Ammon's horn (tissue), 1 donor: ENCODE results near the gene FBXW5.

Experiments used
- DNase-seq: peaks from one replicate; pipeline ENCODE4 v3.0.0-alpha.2; 2016; ENCODE audit warnings: low spot score

The FBXW5 gene, protein sequence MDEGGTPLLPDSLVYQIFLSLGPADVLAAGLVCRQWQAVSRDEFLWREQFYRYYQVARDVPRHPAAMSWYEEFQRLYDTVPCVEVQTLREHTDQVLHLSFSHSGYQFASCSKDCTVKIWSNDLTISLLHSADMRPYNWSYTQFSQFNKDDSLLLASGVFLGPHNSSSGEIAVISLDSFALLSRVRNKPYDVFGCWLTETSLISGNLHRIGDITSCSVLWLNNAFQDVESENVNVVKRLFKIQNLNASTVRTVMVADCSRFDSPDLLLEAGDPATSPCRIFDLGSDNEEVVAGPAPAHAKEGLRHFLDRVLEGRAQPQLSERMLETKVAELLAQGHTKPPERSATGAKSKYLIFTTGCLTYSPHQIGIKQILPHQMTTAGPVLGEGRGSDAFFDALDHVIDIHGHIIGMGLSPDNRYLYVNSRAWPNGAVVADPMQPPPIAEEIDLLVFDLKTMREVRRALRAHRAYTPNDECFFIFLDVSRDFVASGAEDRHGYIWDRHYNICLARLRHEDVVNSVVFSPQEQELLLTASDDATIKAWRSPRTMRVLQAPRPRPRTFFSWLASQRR

DNA sequence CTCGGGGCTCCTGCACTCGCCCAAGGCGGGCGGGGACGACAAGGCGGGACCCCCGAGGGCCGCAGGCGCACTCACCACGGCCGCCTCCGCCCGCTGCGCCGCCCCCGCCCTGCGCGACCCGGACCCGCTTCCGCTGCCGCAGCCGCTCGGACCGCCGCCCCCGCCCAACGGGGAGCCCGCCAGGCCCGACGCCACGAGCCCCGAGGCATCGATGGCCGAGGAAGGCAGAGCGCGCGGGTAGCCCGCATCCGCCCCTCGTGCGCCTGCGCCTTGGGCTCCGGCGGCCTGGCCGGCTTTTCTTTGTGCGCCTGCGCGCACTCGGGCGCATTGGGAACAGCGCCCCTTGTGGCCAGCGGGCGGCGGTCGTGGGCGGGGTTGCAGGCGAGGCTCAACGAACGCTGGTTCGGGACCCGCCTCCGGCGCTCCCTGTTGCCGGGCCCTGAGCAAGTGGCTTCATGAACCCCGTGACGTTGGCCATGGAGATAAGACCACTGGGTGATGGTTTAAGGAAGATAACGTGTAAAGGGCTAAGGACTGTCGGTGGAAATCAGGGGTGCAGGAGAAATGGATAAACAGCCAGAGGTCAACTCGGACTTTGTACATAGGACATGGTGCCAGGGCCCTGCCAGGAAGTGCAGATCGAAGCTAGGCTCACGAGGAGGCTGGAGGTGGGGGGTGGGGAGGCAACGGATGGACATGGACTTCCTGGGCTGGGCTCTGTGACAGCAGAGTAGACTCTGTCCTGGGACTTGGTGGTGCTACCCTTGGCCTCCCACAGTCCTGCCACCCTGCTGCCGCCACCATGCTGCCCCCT, at the start of gene FBXW5, which contains the start of gene C8G:
TSS of gene FBXW5 (minus strand) at position 220 of the 814 bp plus-strand sequence. CDS start 655 bp downstream, outside the sequence.
TSS of gene C8G (plus strand) at position 725 of the 814 bp plus-strand sequence. CDS start at position 803, 78 bp downstream.
- peak; percentile 92 for DNase-seq

DNA sequence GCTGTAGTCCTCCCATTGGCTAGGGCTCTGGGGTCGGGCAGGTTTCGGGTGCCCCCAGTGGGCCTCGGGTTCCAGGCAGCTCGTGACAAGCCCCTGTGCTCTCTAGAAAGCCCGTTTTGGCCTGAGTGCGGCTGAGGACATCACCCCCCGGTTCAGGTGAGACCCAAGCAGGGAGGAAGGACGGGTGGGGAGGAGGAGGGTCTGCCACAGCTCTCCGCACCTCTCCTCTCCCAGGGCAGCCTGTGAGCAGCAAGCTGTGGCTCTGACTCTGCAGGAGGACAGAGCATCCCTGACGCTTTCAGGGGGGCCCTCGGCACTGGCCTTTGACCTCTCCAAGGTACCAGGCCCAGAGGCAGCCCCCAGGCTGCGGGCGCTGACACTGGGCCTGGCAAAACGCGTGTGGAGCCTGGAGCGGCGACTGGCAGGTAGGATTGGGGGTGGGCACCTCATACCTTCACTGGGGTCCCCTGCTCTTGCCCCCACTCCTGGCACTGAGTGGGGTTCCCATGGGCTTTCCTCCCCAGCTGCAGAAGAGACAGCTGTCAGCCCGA, 48.4 kb upstream of the FBXW5 start:
- DNase-seq: no peak

DNA sequence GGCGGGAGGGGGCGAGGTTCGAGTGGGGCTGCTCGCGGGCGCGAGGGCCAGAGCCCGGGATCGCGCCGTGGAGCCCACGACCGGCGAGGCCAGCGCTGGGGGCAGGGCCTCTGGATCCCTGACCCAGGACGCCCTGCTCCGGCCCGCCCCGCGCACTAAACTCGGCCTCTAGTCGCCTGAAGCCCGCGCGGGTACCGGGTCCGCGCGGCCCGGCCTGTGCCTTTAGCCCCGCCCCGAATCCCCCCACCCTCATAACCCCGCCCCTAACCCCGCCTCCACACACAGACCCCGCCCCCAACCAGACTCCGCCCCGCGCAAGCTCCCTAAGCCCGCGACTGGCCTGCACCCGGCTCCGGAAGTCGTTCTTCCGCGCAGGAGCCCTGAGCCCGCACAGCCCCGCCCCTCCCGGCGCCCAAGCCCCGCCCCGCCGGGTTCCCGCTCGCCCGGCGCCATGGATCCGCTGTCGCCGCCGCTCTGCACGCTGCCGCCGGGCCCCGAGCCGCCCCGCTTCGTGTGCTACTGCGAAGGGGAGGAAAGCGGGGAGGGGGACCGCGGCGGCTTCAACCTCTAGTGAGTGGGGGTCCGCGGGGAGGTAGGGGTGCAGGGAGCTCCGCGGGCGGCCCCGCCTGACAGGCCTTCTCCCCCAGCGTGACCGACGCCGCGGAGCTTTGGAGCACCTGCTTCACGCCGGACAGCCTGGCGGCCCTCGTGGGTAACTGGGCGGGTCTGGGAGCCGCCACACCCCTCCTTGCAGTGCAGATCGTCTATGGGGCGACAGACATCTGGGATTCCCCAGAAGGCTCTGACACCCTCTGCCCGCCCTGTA, 47.7 kb upstream of the FBXW5 start, which contains the start of gene PAXX:
TSS of gene PAXX (plus strand) at position 430 of the 826 bp plus-strand sequence. CDS start at position 452, 22 bp downstream.
- DNase-seq: peak; percentile 92

DNA sequence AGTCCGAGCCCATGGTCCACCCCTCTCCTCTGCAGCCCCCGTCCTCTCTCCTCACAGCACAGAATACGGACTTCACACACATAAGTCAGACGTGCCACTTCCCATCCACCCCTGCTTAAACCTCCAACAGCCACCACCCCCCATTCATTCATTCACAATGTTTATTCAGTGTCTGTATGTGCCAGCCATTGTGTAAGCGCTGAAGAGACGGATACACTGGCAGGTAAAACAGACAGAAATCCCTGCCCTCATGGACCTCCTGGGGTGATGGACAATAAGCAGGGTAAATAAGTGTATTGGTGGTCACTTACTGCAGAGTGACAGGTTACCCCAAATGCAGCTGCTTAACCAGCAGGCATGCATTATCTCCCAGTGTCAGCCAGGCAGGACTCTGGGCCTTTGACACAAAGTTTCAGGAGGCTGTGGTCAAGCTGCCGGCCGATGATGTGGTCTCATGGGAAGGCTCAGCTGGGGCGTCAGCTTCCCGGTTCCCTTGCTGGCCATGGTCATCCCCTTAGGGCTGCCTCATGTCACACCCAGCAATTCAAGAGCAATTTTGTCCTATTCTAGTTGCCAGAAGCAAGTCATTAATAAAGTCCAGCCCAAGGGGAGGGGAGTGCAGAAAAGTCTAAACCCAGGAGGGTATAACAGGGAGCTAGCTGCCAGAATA, 45.8 kb upstream of the FBXW5 start:
- no peak for DNase-seq

DNA sequence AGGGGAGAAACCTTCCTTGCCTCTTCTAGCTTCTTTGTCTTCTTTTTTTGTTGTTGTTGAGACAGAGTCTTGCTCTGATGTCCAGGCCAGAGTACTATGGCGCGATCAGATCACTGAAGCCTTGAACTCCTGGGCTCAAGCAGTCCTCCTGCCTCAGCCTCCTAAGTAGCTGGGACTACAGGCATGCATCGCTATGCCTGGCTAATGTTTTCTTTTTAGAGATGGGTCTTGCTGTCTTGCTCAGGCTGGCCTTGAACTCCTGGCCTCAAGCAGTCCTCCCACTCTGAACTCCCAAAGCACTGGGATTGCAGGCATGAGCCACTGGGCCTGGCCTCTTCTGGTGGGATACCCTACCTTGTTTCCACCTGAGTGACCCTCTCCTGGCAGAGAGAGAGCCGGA, 44.3 kb upstream of the FBXW5 start:
- DNase-seq: no peak

DNA sequence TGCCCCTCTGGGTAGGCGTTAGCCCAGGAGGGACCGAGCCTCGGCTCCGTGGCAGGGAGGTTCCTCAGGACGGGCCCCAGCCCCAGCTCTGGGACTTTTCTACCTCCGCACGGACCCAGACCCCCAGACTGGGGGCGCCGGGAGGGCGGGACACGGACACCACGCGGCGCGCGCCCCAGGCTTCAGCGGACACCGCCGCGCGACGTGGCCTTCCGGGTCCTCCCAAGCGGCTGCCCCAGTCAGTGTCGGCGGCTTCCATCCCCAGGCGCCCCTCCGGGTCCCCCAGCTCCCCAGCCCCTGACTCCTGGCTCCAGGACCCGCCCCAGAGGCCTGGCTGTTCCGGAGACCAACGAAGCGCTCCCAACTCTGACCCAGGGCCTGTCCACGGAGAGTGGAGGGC, 41.3 kb upstream of the FBXW5 start:
- DNase-seq: no peak

DNA sequence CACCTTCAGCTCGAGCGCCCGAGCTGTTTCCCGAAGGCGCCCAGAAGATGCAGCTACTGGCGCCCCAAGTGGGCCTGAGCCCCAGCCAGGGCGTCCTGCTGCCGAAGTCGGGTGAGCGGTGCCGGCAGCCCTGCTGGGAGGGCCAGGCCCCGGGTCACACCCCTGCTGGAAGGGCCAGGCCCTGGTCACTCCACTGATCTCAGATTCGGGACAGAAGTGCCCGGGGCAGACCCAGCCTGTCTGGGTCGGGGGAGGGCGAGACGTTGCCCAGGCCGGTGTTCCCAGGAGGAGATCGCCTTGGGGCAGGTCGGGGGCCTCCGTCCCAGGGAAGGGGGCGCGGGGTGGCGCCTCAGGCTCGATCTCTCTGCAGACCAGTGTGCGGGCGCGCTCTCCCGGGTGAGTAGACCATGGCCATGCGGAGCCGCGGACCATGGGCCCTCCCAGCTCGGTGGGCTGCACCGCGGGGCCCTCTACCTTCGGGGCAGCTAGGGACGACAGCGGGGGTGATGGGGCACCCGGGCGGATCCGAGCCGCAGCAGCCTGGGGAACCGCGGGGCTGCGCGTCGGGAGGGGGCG, 40.6 kb upstream of the FBXW5 start:
- no peak for DNase-seq

DNA sequence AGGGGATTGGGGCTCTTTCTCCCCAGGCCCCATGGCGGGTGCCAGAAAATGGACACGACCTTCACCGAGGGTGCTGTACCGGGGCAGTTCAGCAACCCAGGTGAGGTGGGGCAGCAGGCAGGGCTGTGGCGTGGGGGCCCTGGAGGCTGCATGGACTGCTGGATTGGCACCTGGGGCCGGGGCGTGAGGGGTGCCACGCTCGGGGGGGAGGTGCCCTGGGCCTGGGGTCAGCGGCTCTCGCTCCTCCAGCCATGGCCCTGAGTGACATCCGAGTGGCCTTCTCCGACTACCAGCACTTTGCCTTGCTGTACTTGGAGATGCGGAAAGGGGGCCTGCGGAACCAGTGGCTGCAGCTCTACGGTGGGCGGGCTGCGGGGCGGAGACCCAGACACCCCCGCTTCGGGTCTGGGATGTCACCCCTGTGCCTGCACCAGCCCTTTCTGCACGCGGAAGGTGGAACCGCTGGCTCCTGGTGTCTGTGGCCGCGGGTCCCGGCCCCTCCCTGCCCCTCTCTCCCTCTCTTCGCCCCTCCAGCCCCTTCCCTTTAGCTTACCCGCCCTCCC, 40.0 kb upstream of the FBXW5 start:
- DNase-seq: no peak

DNA sequence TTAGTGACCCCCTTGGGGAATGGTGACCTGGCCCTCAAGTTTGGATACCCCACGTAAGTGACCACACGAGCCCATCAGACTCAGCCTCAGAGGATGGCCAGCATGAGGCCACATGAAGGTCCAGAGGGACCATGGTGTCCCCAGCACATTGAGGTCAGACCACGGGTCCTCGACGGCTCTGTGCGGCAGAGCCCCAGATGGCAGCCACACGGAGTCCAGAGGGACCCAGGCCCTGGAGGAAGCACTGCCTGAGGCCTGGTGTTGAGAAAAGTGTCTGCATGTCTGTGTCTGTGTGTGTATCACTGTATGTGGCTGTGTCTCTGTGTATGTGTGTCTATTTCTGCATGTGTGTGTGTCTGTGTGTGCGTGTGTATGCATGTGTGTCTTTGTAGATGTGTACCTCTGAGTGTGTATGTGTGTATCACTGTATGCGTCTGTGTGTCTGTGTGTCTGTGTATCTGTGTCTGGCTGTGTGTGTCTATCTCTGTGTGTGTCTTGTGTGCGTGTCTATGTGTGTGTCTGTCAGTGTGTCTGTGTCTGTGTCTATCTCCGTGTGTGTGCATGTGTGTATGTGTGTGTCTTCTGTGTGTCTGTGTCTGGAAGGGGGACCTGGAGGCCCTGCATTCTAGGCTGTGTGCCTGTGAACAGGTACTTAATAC, 39.2 kb upstream of the FBXW5 start:
- DNase-seq: no peak

DNA sequence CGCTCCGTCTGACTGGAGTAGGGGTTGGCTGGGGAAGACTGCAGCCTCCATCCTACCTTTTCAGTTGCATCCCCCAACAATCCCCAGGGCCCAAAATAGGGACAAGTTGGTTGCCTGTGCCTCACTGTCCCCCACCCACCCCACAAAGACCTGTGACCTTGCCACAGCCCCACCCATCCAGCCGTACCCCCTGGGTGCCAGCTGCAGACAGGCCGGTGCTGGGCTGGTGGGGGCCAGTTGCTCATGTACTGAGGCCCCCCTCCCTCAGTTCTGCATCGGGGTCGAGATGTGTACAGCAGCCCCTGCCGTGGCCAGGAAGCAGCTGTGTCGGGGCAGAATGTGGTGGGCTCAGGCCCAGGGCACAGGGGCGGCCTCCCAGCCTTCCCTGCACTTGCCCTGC, 38.6 kb upstream of the FBXW5 start:
- no peak for DNase-seq

DNA sequence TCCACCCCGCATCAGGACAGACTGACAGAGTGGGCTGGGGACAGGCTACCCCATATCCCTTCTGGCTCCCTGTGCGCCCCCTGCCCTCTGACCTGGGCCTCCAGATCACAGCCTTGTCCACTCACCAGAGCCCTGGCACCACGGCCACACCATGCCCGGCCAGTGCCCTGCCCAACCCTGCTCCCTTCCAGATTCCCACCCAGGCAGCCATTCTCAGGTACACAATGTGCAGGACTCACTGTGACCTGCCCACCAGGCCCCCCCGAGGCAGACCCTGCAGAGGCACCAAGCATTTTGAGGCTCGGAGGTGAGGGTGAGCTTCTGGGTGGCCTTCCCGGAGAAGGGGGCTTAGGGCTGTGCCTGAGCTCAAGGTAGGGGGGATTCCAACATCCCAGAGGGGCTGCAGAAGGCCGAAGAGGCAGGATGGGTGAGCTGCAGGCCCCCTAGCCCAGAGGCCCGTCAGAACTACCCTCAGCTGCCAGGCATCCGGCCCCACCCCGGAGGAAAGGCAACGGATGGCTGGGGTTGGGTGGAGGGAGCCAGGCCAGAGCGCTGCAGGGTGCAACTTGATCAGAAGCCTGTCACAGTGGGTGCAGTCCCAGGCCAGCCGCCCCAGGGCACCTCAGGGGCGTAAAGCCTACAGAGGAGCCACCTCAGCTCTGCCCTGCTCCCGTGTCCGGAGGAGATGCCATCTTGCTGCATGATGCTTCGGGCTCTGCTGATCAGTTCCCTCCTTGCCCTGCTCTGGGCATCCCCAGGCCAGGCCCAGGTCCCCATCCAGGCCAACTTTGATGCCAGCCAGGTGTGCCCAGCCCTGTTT, 37.9 kb upstream of the FBXW5 start, which contains the start of gene LCNL1:
TSS of gene LCNL1 (plus strand) at position 762 of the 820 bp plus-strand sequence. CDS start 594 bp downstream, outside the sequence.
- peak; percentile 75 for DNase-seq

DNA sequence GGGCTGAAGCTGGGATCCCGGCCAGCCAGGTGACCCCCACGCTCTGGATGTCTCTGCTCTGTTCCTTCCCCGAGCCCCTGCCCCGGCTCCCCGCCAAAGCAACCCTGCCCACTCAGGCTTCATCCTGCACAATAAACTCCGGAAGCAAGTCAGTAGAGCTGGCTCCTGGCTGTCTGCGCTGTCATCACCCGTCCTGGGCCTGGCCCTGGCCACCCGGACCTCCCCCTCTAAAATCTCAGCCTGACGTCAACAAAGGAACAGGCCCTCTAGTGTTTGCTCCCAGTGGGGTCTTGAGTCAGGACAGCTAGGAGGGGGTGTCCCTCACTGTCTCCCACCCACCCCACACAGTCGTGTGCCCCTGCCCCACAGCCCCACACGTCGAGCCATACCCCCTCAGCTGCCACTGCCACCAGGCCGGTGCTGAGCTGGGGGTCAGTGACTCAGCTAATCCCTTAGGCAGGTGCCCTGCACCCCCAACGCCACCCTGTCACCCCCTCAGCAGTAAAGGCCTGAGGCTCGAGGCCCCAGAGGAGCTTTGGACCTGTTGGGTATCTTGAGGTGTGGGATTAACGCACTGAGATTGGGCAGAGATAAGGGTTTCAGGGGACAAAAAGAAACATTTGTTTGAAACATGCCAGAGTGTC, 37.2 kb upstream of the FBXW5 start:
- DNase-seq: peak; percentile 74

DNA sequence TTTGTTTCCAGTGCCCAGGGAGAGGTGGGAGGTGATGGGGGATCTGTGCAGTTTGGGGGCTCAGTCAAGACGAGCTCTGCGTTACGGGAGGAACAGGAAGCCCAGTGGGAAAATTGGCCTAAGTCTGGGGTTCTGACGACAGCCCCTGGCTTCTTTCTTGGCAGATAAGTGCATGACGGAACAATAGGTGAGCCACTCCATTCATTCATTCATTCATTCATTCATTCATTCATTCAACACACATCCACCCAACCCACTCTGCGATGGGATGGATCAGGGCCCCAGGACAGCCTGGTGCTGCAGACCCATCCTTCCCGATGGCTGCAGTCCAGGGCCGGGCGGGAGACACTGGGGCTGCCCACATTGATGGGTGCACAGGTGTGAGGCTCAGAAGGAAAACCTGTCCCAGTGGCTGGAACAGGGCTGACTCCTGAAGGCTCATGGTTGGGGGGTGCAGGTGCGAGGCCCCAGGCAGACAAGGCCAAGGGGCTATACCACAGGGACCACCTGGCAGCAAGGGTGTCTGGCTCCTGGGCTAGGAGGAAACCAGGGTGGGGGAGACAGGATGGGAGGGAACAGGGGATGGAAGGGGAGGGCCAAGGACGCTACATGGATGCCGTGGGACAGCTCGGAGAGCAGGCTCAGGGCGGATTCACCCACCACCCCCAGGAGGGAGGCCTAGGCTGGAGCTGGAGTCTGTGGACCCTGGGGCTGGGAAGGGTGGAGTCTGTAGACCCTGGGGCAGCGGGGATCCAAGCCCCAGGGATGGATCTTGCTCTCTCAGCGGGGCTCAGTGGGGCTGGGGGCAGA, 36.3 kb upstream of the FBXW5 start:
- no peak for DNase-seq

DNA sequence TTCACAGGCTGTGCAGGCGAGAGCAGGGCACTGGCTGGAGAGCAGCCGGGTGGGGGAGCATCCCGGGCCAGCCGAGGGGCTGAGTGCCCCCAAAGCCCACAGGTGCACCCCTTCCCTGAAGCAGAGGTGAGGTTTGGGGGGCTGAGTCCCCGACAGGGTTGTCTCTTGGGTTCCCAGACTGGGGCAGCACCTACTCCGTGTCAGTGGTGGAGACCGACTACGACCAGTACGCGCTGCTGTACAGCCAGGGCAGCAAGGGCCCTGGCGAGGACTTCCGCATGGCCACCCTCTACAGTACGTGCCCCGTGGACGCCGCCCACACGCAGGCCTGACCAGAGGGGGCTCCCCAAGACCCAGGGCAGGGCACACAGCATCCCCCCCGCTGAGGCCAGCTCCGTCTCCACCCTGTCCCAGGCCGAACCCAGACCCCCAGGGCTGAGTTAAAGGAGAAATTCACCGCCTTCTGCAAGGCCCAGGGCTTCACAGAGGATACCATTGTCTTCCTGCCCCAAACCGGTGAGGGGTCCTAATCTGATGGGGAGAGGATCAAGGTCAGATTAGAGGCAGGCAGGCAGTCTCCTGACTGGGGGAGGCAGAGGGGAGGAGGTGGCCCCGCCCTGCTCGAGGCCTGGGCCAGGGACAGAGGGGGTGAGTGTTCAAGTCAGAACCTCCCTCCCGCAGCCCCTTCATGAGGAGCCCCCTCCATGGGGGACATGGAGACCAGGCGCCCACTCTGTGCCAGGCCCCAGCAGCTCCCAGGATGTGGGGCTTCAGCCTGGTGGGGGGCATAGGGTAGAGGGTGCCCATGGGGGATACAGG, 35.4 kb upstream of the FBXW5 start:
- DNase-seq: no peak

DNA sequence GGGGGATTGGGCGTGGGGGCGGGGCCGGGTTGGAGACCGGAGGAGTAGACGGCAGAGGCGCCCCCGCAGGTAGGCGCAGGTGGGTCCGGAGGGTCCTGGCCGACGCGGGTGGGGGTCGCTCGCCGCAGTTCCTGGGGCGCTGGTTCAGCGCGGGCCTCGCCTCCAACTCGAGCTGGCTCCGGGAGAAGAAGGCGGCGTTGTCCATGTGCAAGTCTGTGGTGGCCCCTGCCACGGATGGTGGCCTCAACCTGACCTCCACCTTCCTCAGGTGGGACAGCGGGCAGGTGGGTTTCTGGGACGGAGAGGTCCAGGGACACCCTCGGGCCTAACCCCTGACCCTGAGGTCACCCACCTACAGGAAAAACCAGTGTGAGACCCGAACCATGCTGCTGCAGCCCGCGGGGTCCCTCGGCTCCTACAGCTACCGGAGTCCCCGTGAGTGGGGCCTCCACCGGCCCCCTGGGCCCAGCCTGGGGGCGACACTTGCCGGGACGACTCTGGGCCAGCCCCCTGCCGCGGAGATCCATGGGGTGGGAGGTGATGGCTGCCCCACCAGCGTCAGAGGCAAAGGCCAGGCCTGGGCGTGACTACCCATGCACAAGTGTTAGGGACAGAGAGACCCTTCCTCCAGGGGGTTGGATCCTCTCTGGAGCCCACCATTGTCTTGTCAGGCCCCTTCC, 34.5 kb upstream of the FBXW5 start:
- DNase-seq: no peak
